HepG2 (cell line): Measurements from ENCODE around the gene CIBAR2. TPM values are rescaled to one million over a fixed set of nuclear protein-coding genes. Genes with fewer than 3 reads are reported as not detected.

Source experiments
- CERS6 ChIP-seq: sonication (generic); formaldehyde crosslinking; IDR thresholded peaks from 2 replicates; pipeline ENCODE4 v1.5.0; 2020; ENCODE audit warnings: missing genetic modification reagents
- CREB1 ChIP-seq, 2 experiments: fragments of 450-650 bp in 1 of 2; IDR thresholded peaks; 2 replicates each; pipeline ENCODE4 v1.6.1; 2016 to 2017; ENCODE audit warnings: control low read depth in 1 of 2, mild to moderate bottlenecking in 1 of 2, missing compliant biosample characterization in 1 of 2, missing genetic modification characterization in 1 of 2
- E2F1 ChIP-seq: sonication (generic); formaldehyde crosslinking; IDR thresholded peaks from 2 replicates; pipeline ENCODE4 v1.5.0; 2020; ENCODE audit warnings: missing genetic modification reagents
- FUBP1 ChIP-seq: sonication (generic); formaldehyde crosslinking; IDR thresholded peaks from 2 replicates; pipeline ENCODE4 v1.5.1; 2020; ENCODE audit warnings: missing genetic modification reagents, mild to moderate bottlenecking, borderline replicate concordance
- HIC2 ChIP-seq: sonication (generic); formaldehyde crosslinking; IDR thresholded peaks from 2 replicates; pipeline ENCODE4 v1.9.0; 2022; ENCODE audit warnings: low read depth, missing genetic modification reagents
- KDM5B ChIP-seq: sonication (generic); formaldehyde crosslinking; IDR thresholded peaks from 2 replicates; pipeline ENCODE4 v1.4.0; 2020; ENCODE audit warnings: missing genetic modification reagents, mild to moderate bottlenecking, borderline replicate concordance
- MEF2D ChIP-seq: sonication (generic); formaldehyde crosslinking; IDR thresholded peaks from 2 replicates; pipeline ENCODE4 v1.5.1; 2020; ENCODE audit warnings: mild to moderate bottlenecking, missing genetic modification reagents
- SALL2 ChIP-seq: sonication (generic); formaldehyde crosslinking; IDR thresholded peaks from 2 replicates; pipeline ENCODE4 v1.8.1; 2023; ENCODE audit warnings: mild to moderate bottlenecking, missing genetic modification reagents, inconsistent platforms
- SP4 ChIP-seq: sonication (generic); formaldehyde crosslinking; IDR thresholded peaks from 2 replicates; pipeline ENCODE4 v1.8.1; 2023; ENCODE audit warnings: mild to moderate bottlenecking, missing genetic modification reagents
- YY1 ChIP-seq: IDR thresholded peaks from 2 replicates; pipeline ENCODE4 v1.6.1; 2011; ENCODE audit warnings: low read length, low read depth, moderate library complexity, mild to moderate bottlenecking; ENCODE audit not compliant: insufficient read depth, insufficient replicate concordance
- ZFP41 ChIP-seq: sonication (generic); formaldehyde crosslinking; IDR thresholded peaks from 2 replicates; pipeline ENCODE4 v1.4.0; 2020; ENCODE audit warnings: mild to moderate bottlenecking, missing genetic modification reagents, borderline replicate concordance
- ZFYVE20 ChIP-seq: sonication (generic); formaldehyde crosslinking; IDR thresholded peaks from 2 replicates; pipeline ENCODE4 v1.8.0; 2023; ENCODE audit warnings: low read depth, mild to moderate bottlenecking, moderate library complexity, missing genetic modification reagents, borderline replicate concordance
- ZNF280B ChIP-seq: sonication (generic); formaldehyde crosslinking; IDR thresholded peaks from 2 replicates; pipeline ENCODE4 v1.5.0; 2020; ENCODE audit warnings: missing genetic modification reagents, mild to moderate bottlenecking, borderline replicate concordance
- ZNF574 ChIP-seq: sonication (generic); formaldehyde crosslinking; IDR thresholded peaks from 2 replicates; pipeline ENCODE4 v1.4.0; 2020; ENCODE audit warnings: missing genetic modification reagents
- ZNF788 ChIP-seq: sonication (generic); formaldehyde crosslinking; IDR thresholded peaks from 2 replicates; pipeline ENCODE4 v1.5.0; 2020; ENCODE audit warnings: mild to moderate bottlenecking, missing genetic modification reagents, borderline replicate concordance
- polyA plus RNA-seq, 8 experiments: library from polyadenylated mRNA; depleted of rRNA in 3 of 8; stranded (reverse) in 7 of 8; unstranded in 1 of 8; fragments of >200 nt; fragmentation: Illumina TruSeq in 4 of 8; extraction: Trizol in 4 of 8; gene quantifications; 2 replicates each; pipeline versions ENCODE4 v1.2.1 to v1.2.3, GENCODE V29; 2011 to 2016; ENCODE audit warnings: low read depth in 4 of 8, missing spikeins in 1 of 8, mixed read lengths in 1 of 8; ENCODE audit not compliant: insufficient read depth in 1 of 8
- total RNA-seq, 5 experiments: library from RNA; depleted of rRNA; stranded (reverse); fragments of >200 nt; fragmentation: Illumina TruSeq; extraction: Trizol; gene quantifications; 2 replicates each; pipeline ENCODE4 v1.2.3, GENCODE V29; 2016; ENCODE audit warnings: low read depth in 1 of 5

Gene CIBAR2
- total and polyA plus RNA-seq, 2 of the 13 experiments (the other 11 are each of a cell fraction or from before 2014, with no cell fraction given): not detected

- TF ChIP-seq ZFYVE20 (CRISPR knock-in tag) (no peak), FUBP1 (CRISPR knock-in tag) (no peak), ZFP41 (no peak), ZNF788 (CRISPR knock-in tag) (0 out of 2 replicates have a peak, but pooled peaks have one; percentile 13), MEF2D (CRISPR knock-in tag) (no peak), E2F1 (no peak), HIC2 (peak; percentile 19; the same call in 1 of the 2 replicates), SALL2 (CRISPR knock-in tag) (0 out of 2 replicates have a peak, but pooled peaks have one; percentile 15), CERS6 (no peak), KDM5B (peak; percentile 32; the same call in 1 of the 2 replicates), YY1 (no peak), ZNF574 (CRISPR knock-in tag) (peak; percentile 82), CREB1 (IDR thresholded peaks at IDR 0.05) (no peak), CREB1 (CRISPR knock-in tag; IDR thresholded peaks at IDR 0.05) (no peak), SP4 (CRISPR knock-in tag) (peak; percentile 40; the same call in 1 of the 2 replicates), ZNF280B (no peak)
Observed at GRCh38 chr16:85157813-85158742, 45.8 kb upstream of the CIBAR2 start (continued).
